IMR-90 (cell line): Measurements from ENCODE around the gene PLAAT2. TPM values are rescaled to one million over a fixed set of nuclear protein-coding genes. Genes with fewer than 3 reads are reported as not detected.

Experiments used
- ATAC-seq: fragments of 200-7000 bp; cut with Tn5 transposase; 2 replicates; pipeline ENCODE4 v1.9.1; 2020; ENCODE audit warnings: low read depth, mild to moderate bottlenecking, moderate library complexity
- BruUV-seq: library from RNA; stranded (reverse); fragments of 400-500 nt; replicated peaks from 2 replicates; lab custom pipeline; 2021; lab: Mats Ljungman, UMichigan
- CTCF ChIA-PET: fragments of 300-600 bp; formaldehyde crosslinking; extraction: SDS; loops from one replicate; lab custom pipeline; 2021; ENCODE audit warnings: antibody characterized with exemption; lab: Yijun Ruan, JAX
- POLR2A ChIA-PET: fragments of 300-600 bp; sonication (Branson Sonifier 250); formaldehyde crosslinking; loops from one replicate; lab custom pipeline; 2022; ENCODE audit warnings: antibody characterized with exemption; ENCODE audit not compliant: unreplicated experiment; lab: Charles Lee
- DNase-seq: peaks from one replicate; pipeline ENCODE4 v3.0.0; 2013
- H2AFZ ChIP-seq: replicated peaks from 2 replicates; pipeline ENCODE3; 2013; ENCODE audit warnings: low read length, mild to moderate bottlenecking; ENCODE audit not compliant: poor library complexity
- H2AK5ac ChIP-seq: 2 replicates; pipeline ENCODE4 v1.6.1; 2013; ENCODE audit warnings: low read depth, low read length, inconsistent platforms
- H2AK9ac ChIP-seq: replicated peaks from 2 replicates; pipeline ENCODE3; 2013; ENCODE audit warnings: mild to moderate bottlenecking, low read depth, low read length, moderate library complexity; ENCODE audit not compliant: poor library complexity
- H2BK120ac ChIP-seq: 2 replicates; pipeline ENCODE4 v1.6.1; 2013; ENCODE audit warnings: low read depth, low read length, inconsistent platforms
- H2BK15ac ChIP-seq: 3 replicates; pipeline ENCODE4 v1.6.1; 2013; ENCODE audit warnings: low read depth, low read length, inconsistent platforms
- H2BK20ac ChIP-seq: 2 replicates; pipeline ENCODE4 v1.6.1; 2013; ENCODE audit warnings: low read depth, mild to moderate bottlenecking, inconsistent platforms, low read length, moderate library complexity
- H2BK5ac ChIP-seq: 2 replicates; pipeline ENCODE4 v1.6.1; 2013; ENCODE audit warnings: mild to moderate bottlenecking, low read depth, low read length, inconsistent platforms; ENCODE audit not compliant: poor library complexity, severe bottlenecking
- H3K14ac ChIP-seq: replicated peaks from 2 replicates; pipeline ENCODE4 v1.6.1; 2013; ENCODE audit warnings: low read depth, low read length, inconsistent platforms
- H3K18ac ChIP-seq: 2 replicates; pipeline ENCODE4 v1.6.1; 2013; ENCODE audit warnings: low read depth, low read length, control low read depth
- H3K23ac ChIP-seq: 2 replicates; pipeline ENCODE4 v1.6.1; 2013; ENCODE audit warnings: low read depth, low read length, inconsistent platforms
- H3K27ac ChIP-seq: 2 replicates; pipeline ENCODE4 v1.5.1; 2013; ENCODE audit warnings: mild to moderate bottlenecking, control low read depth, low read length; ENCODE audit not compliant: insufficient read depth
- H3K27me3 ChIP-seq: 2 replicates; pipeline ENCODE4 v1.6.1; 2013; ENCODE audit warnings: low read length; ENCODE audit not compliant: control insufficient read depth, insufficient read depth
- H3K36me3 ChIP-seq: 2 replicates; pipeline ENCODE4 v1.6.1; 2013; ENCODE audit warnings: low read length, mixed read lengths; ENCODE audit not compliant: control insufficient read depth, insufficient read depth
- H3K4ac ChIP-seq: 2 replicates; pipeline ENCODE4 v1.6.1; 2013; ENCODE audit warnings: low read depth, low read length, inconsistent platforms
- H3K4me1 ChIP-seq: 2 replicates; pipeline ENCODE4 v1.6.1; 2013; ENCODE audit warnings: low read length, mixed read lengths; ENCODE audit not compliant: control insufficient read depth, insufficient read depth
- H3K4me2 ChIP-seq: 2 replicates; pipeline ENCODE4 v1.6.1; 2013; ENCODE audit warnings: low read depth, mild to moderate bottlenecking, control low read depth, low read length, moderate library complexity
- H3K4me3 ChIP-seq: 2 replicates; pipeline ENCODE4 v1.5.1; 2013; ENCODE audit warnings: low read depth, mild to moderate bottlenecking, control low read depth, low read length, moderate library complexity; ENCODE audit not compliant: insufficient read depth
- H3K56ac ChIP-seq: 2 replicates; pipeline ENCODE4 v1.6.1; 2013; ENCODE audit warnings: low read length, inconsistent platforms; ENCODE audit not compliant: insufficient read depth; ENCODE audit errors: extremely low read depth
- H3K79me1 ChIP-seq, 2 experiments: 2 replicates each; pipeline ENCODE4 v1.6.1; 2013; ENCODE audit warnings: low read length in 2 of 2, inconsistent platforms in 1 of 2, low read depth in 1 of 2
- H3K9ac ChIP-seq: 2 replicates; pipeline ENCODE4 v1.6.1; 2013; ENCODE audit warnings: low read depth, low read length, control low read depth
- H3K9me1 ChIP-seq: 2 replicates; pipeline ENCODE4 v1.6.1; 2013; ENCODE audit warnings: low read length, inconsistent platforms; ENCODE audit not compliant: insufficient read depth
- H3K9me3 ChIP-seq: 2 replicates; pipeline ENCODE4 v1.6.1; 2013; ENCODE audit warnings: low read length; ENCODE audit not compliant: control insufficient read depth, insufficient read depth
- H4K20me1 ChIP-seq: 2 replicates; pipeline ENCODE4 v1.6.1; 2013; ENCODE audit warnings: low read length, inconsistent platforms; ENCODE audit not compliant: insufficient read depth
- H4K5ac ChIP-seq: 2 replicates; pipeline ENCODE4 v1.6.1; 2013; ENCODE audit warnings: mild to moderate bottlenecking, low read depth, low read length, control low read depth
- H4K8ac ChIP-seq, 2 experiments: 2 replicates each; pipeline ENCODE4 v1.6.1; 2013; ENCODE audit warnings: low read depth in 2 of 2, low read length in 2 of 2, control low read depth in 1 of 2, inconsistent platforms in 1 of 2
- H4K91ac ChIP-seq: 2 replicates; pipeline ENCODE4 v1.6.1; 2013; ENCODE audit warnings: low read depth, low read length, inconsistent platforms; ENCODE audit not compliant: insufficient read depth
- BHLHE40 ChIP-seq: fragments of 150-350 bp; IDR thresholded peaks from 2 replicates; pipeline ENCODE4 v1.6.1; 2016; ENCODE audit warnings: mild to moderate bottlenecking, low read depth, low read length
- CEBPB ChIP-seq: IDR thresholded peaks from 2 replicates; pipeline ENCODE4 v1.6.1; 2012; ENCODE audit warnings: low read depth, low read length, improper control_type of control experiment
- CHD1 ChIP-seq: IDR thresholded peaks from 2 replicates; pipeline ENCODE4 v1.6.1; 2012; ENCODE audit warnings: low read depth, low read length, improper control_type of control experiment
- FOS ChIP-seq: fragments of 150-350 bp; IDR thresholded peaks from 2 replicates; pipeline ENCODE4 v1.6.1; 2016; ENCODE audit warnings: low read depth, low read length
- MAFK ChIP-seq: IDR thresholded peaks from 2 replicates; pipeline ENCODE4 v1.6.1; 2012; ENCODE audit warnings: low read depth, low read length, improper control_type of control experiment
- MXI1 ChIP-seq: IDR thresholded peaks from 2 replicates; pipeline ENCODE4 v1.6.1; 2012; ENCODE audit warnings: low read depth, mild to moderate bottlenecking, low read length, moderate library complexity, borderline replicate concordance
- NFE2L2 ChIP-seq: fragments of 150-350 bp; IDR thresholded peaks from 2 replicates; pipeline ENCODE4 v1.6.1; 2016; ENCODE audit warnings: low read depth, mild to moderate bottlenecking, low read length
- POLR2A ChIP-seq: IDR thresholded peaks from 2 replicates; pipeline ENCODE4 v1.6.1; 2012; ENCODE audit warnings: mild to moderate bottlenecking, low read depth, low read length
- RAD21 ChIP-seq: IDR thresholded peaks from 2 replicates; pipeline ENCODE4 v1.6.1; 2012; ENCODE audit warnings: low read length, improper control_type of control experiment
- RFX5 ChIP-seq: IDR thresholded peaks from 2 replicates; pipeline ENCODE4 v1.8.0; 2012; ENCODE audit warnings: low read depth, mild to moderate bottlenecking, low read length, moderate library complexity
- SMC3 ChIP-seq: fragments of 150-350 bp; IDR thresholded peaks from 2 replicates; pipeline ENCODE4 v1.6.1; 2016; ENCODE audit warnings: low read depth, mild to moderate bottlenecking, antibody characterized with exemption, low read length, moderate library complexity
- WGBS, 2 experiments: methylation state at CpG; one replicate each; pipeline versions ENCODE4 v1.1.5 to v1.1.7; 2013; ENCODE audit warnings: missing lambda C conversion rate in 2 of 2; ENCODE audit not compliant: insufficient read length in 1 of 2; ENCODE audit errors: extremely low coverage in 2 of 2; 5-methylcytosine and 5-hydroxymethylcytosine counted together
- dilution Hi-C: fragments of 300-500 bp; cut with HindIII; formaldehyde crosslinking; loops from one replicate; pipeline ENCODE4 v1.14.3; 2018; ENCODE audit warnings: low sequenced_read_pairs; ENCODE audit not compliant: unreplicated experiment
- in situ Hi-C: fragments of 300-500 bp; cut with MboI; formaldehyde crosslinking; loops from 3 replicates; pipeline ENCODE4 v1.14.3; 2019; ENCODE audit warnings: low sequenced_read_pairs, inconsistent platforms, mixed read lengths
- intact Hi-C: fragments of 100-400 bp; cut with micrococcal nuclease; formaldehyde crosslinking; loops from 2 replicates; pipeline ENCODE4 v1.10.0; 2022
- polyA plus RNA-seq, 3 experiments: library from polyadenylated mRNA; depleted of rRNA; stranded (reverse); fragments of >200 nt; gene quantifications; 2 replicates each; pipeline ENCODE4 v1.2.3, GENCODE V29; 2012; ENCODE audit warnings: low replicate concordance in 1 of 3
- total RNA-seq: library from RNA; depleted of rRNA; stranded (reverse); fragments of >200 nt; gene quantifications from 2 replicates; pipeline ENCODE4 v1.2.3, GENCODE V29; 2012
- TF ChIP-seq, protein P1 (sequence below): fragments of 150-350 bp; IDR thresholded peaks from 2 replicates; pipeline ENCODE4 v1.6.1; 2016; ENCODE audit warnings: low read depth, mild to moderate bottlenecking, low read length, moderate library complexity, borderline replicate concordance
- TF ChIP-seq, protein P2 (sequence below): conservative IDR thresholded peaks from 2 replicates; pipeline ENCODE4 v1.5.1; 2012; ENCODE audit warnings: mild to moderate bottlenecking, low read depth, low read length, improper control_type of control experiment
- TF ChIP-seq, protein P3 (sequence below): fragments of 150-350 bp; IDR thresholded peaks from 2 replicates; pipeline ENCODE4 v1.6.1; 2017; ENCODE audit warnings: mild to moderate bottlenecking, antibody characterized with exemption, low read length, low read depth

The PLAAT2 gene
- total and polyA plus RNA-seq, 2 of the 4 experiments (the other 2 are of a cell fraction) = not detected

DNA sequence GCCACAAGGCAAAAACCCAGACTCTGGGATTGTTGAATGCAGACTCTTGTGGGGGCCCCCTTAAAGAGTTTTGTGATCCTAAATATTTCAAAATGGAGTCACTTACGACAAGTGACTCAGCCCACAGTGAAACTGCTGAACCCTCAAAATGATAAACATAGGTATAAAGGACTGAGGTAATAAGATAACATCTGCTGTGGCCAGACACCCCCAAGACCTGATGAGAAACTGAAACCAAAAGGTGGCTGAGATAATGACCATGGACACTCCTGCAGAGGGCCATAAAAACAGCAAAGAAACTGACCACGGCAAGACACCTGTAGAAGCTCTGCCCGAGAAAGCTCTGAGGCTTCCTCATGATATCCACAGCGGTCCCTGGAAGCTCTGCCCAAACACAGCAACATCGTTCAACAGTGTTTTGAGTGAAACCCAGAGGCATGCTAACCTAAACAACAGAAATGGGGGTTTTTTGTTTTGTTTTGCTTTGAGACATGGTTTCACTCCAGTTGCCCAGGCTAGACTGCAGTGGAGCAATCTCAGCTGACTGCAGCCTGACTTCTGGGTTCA, 28.2 kb downstream of the PLAAT2 start:
- Histone ChIP-seq H3K4me3 (no peak overlapping the region), H3K36me3 (no peaks in the 10 kb centered on the region), H3K23ac (no peak overlapping the region), H4K91ac (no peak overlapping the region), H4K8ac (no peak overlapping the region), H3K18ac (no peak overlapping the region), H3K9me3 (no peaks in the 10 kb centered on the region), H3K79me1 (no peaks in the 10 kb centered on the region), H3K27ac (no peak overlapping the region), H3K56ac (no peak overlapping the region), H3K9me1 (no peaks in the 10 kb centered on the region), H2AFZ (no peak overlapping the region), H3K4me1 (peaks cover 11% of the 10 kb centered on the region; the same call in 1 of the 2 replicates), H3K4ac (no peak overlapping the region), H2AK5ac (no peak overlapping the region), H3K9ac (no peak overlapping the region), H2AK9ac (no peak overlapping the region), H3K14ac (no peak overlapping the region), H3K4me2 (no peak overlapping the region), H2BK5ac (no peak overlapping the region), H2BK20ac (no peak overlapping the region), H3K27me3 (peaks cover 4% of the 10 kb centered on the region; the same call in 1 of the 2 replicates), H4K20me1 (no peaks in the 10 kb centered on the region), H2BK120ac (no peak overlapping the region), H2BK15ac (no peak overlapping the region), H4K5ac (no peak overlapping the region)
- no TSS peak for BruUV-seq
- DNase-seq (no peak), ATAC-seq (no peak)
- ChIA-PET POLR2A (no interaction called here), CTCF (no interaction called here)
- no peak for TF ChIP-seq NFE2L2
- TF ChIP-seq CHD1 = no peak
- no peak for TF ChIP-seq RAD21
- TF ChIP-seq, protein P1, sequence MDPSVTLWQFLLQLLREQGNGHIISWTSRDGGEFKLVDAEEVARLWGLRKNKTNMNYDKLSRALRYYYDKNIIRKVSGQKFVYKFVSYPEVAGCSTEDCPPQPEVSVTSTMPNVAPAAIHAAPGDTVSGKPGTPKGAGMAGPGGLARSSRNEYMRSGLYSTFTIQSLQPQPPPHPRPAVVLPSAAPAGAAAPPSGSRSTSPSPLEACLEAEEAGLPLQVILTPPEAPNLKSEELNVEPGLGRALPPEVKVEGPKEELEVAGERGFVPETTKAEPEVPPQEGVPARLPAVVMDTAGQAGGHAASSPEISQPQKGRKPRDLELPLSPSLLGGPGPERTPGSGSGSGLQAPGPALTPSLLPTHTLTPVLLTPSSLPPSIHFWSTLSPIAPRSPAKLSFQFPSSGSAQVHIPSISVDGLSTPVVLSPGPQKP = no peak
- TF ChIP-seq, protein P2, sequence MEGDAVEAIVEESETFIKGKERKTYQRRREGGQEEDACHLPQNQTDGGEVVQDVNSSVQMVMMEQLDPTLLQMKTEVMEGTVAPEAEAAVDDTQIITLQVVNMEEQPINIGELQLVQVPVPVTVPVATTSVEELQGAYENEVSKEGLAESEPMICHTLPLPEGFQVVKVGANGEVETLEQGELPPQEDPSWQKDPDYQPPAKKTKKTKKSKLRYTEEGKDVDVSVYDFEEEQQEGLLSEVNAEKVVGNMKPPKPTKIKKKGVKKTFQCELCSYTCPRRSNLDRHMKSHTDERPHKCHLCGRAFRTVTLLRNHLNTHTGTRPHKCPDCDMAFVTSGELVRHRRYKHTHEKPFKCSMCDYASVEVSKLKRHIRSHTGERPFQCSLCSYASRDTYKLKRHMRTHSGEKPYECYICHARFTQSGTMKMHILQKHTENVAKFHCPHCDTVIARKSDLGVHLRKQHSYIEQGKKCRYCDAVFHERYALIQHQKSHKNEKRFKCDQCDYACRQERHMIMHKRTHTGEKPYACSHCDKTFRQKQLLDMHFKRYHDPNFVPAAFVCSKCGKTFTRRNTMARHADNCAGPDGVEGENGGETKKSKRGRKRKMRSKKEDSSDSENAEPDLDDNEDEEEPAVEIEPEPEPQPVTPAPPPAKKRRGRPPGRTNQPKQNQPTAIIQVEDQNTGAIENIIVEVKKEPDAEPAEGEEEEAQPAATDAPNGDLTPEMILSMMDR = no peak
- no peak for TF ChIP-seq BHLHE40
- TF ChIP-seq MXI1 = no peak
- TF ChIP-seq CEBPB = no peak
- no peak for TF ChIP-seq MAFK
- TF ChIP-seq RFX5 = no peak
- TF ChIP-seq FOS = no peak
- TF ChIP-seq POLR2A = no peak
- no peak for TF ChIP-seq SMC3
- TF ChIP-seq, protein P3, sequence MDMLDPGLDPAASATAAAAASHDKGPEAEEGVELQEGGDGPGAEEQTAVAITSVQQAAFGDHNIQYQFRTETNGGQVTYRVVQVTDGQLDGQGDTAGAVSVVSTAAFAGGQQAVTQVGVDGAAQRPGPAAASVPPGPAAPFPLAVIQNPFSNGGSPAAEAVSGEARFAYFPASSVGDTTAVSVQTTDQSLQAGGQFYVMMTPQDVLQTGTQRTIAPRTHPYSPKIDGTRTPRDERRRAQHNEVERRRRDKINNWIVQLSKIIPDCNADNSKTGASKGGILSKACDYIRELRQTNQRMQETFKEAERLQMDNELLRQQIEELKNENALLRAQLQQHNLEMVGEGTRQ = no peak
- intact Hi-C loops (no loop called here), dilution Hi-C loops (no loop called here), in situ Hi-C loops (no loop called here)
- WGBS, 2 experiments = no CpG with 5 or more reads among the region's 5 CpGs
